ENCODE results near the gene ETFBKMT.
A peak's percentile ranks its signal among the peaks of the same experiment; 100 is the strongest.
"Not testable (repeated sequence)": the region's sequence is repeated elsewhere in the genome, so short reads cannot be mapped to it uniquely, and the experiment has no call there.

Gene ETFBKMT

DNA sequence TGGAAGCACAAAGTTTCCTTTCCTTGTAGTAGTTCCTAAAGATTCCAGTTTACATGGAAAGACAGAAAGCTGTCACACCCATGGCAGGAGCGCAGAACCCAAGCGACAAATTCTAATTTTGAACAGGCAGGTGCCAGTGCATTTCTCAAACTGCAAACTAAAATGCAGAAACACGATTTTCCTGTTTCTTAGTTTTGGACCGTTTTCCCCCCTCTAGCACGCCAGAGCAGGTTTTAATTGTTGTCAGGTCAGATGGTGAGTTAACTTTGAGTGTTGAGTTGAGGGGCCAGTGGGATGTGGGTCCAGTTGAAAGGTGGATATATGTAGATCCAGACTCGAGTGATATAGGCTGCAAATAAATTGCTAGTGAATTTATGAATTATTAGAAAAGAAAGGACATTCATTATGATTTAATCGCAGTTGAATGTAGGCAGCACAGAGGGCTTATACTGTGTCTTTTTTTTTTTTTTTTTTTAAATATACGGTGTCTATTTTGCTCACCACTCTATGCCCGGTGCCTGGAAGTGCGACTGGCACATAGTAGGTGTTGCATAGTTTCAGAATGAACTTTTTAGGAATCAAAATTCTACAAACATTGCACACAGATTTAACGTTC, 909 bp upstream of the ETFBKMT start:
- no peak for DNase-seq

DNA sequence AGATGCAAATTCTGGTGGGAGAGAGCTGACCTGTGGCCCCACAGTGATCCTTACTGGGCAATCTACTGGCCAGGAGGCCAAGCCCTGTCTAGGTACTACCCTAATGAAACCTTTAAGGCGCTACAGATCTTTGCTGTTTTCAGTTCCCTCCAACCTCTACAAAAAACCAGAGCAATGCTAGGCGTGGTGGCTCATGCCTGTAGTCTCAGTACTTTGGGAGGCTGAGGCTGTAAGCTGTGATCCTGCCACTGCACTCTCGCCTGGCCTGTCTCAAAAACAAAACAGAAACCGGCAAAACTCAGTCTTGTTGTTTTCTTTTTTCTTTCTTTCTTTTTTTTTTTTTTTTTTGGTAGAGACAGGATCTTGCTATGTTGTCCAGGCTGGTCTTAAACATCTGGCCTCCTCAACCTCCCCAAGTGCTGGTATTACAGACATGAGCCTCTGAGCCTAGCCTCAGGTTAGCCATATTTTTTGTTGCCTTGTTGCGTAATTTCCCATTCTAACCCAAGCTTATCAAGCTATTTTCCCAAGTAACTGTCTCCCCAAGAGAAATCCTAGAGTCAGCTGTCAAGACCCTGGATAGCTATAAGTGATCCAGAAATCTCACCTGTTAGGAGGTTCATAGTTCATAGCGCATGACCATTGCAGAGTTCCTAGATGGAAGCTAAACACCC, 2.8 kb downstream of the ETFBKMT start:
- DNase-seq: no peak

DNA sequence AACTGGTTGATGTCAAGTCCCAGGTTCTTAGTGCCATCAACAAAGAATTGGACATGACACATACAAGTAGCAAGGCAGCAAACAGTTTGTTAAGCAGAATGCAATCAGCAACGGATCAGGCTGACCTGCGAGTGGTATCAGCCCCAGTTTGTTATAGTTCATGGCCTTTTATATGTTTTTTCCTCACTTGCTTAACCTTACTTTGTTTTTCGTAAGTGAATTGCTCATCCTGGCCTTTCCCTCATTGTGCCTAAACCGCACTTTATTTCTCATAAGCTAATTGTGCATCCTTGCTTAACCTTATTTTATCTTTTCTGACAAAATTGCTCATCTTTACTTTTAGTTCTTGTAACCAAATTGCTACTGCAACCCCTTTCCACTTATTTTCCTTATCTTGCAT, 4.1 kb downstream of the ETFBKMT start:
- DNase-seq: no peak

DNA sequence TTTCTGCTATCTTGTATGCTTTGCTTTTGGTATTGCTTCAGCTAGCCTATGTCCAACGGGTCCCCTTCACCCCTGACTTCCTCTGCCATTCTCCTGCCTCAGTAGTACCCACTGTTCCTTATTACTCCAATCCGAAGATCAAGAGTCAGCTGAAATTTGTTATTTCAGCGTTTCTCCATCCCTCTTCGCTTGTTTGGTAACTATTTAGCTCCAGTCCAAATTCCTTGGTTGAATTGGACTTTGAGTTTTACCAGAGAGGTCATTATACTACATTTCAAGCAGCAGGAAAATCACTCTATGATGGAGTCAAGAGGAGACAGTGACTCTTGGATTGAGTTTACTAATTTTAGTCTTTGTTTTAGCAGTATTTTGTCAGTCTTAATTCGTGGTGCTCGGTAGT, 4.5 kb downstream of the ETFBKMT start:
- DNase-seq: no peak

DNA sequence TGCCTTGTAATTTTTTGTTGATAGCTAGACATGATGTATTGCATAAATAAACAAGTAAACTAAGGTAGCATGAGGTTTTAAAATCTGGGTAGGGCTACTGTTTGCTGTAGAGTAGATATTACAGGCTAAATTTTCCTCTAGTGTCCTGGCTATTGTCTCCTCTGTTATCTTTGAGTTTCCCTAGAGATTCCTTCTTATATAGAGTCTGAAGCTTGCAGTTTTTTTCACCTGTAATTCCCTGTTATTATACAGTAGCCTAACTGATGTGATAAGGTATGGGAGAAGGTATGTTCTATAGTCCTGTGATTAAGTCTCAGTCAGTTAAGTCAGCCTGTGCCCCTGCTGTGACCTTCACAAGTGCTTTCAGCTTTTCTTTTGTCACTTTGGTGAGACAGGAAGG, 9.5 kb downstream of the ETFBKMT start:
- no peak for DNase-seq

DNA sequence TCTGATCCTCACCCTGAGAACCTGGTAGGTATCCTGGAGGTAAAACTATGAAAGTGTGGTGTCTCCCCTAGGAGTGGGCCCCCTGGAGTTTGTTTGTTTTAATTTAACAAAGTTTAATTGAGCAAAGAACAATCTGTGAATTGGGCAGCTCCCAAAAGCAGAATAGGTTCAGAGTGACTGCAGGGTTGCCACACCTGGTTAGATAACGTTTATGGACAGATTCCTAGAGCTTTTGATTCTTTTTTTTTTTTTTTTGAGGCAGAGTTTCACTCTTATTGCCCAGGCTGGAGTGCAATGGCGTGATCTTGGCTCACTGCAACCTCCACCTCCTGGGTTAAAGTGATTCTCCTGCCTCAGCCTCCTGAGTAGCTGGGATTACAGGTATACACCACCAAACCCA, 10.1 kb downstream of the ETFBKMT start:
- not testable (repeated sequence) for DNase-seq

DNA sequence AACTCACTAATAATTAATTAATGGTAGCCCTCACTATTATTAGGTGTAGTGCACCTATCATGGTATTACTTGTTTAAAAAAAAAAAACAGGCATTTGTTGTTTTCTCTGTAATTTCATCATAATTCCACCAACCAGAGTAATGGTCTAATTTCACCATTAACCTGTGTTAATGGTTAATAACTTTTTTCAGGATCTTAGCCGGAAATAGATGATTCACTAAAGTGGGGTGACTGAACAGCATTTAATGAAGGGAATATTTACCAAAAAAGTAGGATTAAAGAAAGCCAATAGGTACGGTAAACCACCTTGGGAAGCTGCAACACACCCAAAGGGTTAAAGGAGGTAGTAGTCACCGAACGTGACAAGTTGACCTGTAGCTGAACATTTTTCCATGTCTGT, 13.0 kb downstream of the ETFBKMT start:
- DNase-seq: no peak

DNA sequence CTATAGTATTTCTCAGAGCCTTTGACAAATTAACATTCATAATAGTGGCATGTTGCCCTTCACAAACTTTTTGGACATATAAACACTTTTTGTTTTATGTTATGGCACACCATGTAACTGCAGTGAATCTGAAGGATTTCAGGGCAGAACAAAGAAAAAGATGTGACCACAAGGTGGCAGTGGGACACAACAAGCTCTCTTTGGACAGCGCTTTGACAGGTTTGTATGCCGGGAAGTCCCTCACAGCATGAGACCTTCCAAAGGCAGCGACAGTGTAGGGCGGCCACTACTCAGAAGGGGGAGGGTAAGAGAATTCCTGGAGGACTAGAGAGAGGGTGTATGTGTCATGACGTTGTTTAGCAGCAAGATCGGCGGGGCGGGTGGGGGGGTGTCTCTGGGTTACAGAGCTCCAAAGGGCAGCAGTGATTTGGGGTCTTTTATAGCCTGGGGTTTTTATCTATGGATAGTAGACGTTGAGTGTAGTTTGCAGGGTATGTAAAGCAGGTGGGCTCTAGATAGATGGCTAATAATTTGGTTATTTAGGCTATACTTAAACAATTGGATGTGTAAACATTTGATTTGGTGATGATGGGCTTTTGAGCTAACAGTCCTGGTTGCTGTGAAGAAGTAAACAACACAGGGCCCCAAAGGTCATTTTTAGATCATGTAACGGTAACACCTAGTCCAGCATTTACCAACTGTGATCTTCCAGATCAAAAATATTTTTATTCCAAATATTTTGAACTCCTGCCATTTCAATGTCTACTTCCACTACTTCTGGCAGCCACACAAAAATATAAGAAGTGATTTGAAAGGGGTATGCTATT, 22.9 kb downstream of the ETFBKMT start:
- DNase-seq: peak; percentile 51

DNA sequence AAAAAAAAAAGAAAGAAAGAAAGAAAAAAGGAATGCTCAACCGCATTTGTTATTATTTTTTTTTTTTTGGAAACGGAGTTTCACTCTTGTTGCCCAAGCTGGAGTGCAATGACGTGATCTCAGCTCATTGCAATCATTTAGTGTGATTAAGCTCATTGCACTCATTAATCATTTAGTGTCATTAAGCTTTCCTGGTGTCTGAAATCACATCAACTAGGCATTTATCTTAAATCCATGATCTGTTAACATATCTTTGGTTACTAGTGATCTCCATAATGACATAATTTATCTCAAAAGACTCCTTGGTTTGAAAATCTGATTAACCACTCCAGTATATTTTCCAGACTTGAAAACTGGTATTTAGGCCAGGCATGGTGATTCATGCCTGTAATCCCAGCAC, 26.3 kb downstream of the ETFBKMT start:
- no peak for DNase-seq

DNA sequence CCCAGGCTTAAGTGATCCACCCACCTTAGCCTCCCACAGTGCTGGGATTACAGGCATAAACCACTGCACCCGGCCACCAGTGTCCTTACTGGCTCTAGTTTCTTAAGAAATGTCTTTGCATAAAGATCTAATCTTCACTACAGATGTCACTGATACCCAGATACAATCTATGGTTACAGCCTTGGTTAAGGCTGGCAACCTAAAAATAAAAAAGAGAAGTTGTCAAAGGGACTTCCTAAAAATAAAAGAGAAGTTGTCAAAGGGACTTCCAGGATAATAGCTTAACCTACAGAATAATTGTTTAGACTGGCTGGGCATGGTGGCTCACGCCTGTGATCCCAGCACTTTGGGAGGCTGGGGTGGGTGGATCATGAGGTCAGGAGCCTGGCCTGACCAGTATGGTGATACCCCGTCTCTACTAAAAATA, 27.6 kb downstream of the ETFBKMT start:
- no peak for DNase-seq

DNA sequence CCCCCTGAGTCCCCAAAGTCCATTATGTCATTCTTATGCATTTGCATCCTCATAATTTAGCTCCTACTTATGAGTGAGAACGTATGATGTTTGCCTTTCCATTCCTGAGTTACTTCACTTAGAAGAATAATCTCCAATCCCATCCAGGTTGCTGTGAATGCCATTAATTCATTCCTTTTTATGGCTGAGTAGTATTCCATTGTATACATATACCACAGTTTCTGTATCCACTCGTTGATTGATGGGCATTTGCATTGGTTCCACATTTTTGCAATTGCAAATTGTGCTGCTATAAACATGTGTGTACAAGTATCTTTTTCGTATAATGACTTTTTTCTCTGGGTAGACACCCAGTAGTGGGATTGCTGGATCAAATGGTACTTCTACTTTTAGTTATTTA, 30.4 kb downstream of the ETFBKMT start:
- not testable (repeated sequence) for DNase-seq

DNA sequence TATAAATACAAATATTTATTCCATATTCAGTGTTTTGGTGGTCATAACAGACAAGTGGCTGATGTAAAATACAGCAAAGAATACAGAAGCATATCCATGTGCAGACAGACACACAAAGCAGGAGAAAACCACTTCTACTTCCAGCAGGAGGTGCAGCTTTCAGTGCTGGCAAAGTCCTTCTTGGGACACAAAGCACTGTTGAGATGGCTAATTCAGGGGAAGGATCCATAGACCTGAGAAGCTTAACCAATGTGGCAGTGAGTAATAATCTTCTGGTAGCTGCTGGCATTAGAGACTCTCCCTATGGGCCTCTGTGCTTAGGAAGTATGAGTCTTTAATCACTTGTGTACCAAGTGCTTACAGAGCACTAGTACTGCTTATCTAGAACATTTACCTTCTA, 42.6 kb downstream of the ETFBKMT start:
- no peak for DNase-seq

DNA sequence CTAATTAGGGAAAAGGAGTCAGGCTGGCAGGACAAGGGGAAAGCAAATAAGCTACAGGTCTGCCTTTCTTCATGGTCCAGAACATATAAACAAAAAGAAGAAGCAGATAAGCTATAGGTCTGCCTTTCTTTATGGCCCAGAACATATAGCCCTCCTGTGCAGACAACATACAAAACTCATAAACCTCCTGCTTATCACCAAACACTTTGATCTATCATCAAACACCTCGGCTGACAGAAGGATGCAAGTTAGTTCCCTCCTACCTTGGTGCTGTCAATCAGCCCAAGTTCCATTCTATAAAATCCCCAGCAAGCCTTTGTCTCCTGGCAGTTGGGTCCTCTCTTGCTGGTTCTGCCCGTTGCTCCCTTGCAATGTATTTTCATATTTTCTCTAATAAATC, 46.1 kb downstream of the ETFBKMT start:
- no peak for DNase-seq

DNA sequence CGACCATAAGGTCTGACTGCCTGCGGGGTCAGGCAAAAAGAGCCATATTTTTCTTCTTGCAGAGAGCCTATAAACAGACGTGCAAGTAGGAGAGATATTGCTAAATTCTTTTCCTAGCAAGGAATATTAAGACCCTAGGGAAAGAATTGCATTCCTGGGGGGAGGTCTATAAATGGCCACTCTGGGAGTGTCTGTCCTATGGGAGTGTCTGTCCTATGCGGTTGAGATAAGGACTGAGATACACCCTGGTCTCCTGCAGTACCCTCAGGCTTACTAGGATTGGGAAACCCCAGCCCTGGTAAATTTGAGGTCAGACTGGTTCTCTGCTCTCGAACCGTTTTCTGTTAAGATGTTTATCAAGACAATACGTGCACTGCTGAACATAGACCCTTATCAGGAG, 48.6 kb downstream of the ETFBKMT start:
- DNase-seq: not testable (repeated sequence)

DNA sequence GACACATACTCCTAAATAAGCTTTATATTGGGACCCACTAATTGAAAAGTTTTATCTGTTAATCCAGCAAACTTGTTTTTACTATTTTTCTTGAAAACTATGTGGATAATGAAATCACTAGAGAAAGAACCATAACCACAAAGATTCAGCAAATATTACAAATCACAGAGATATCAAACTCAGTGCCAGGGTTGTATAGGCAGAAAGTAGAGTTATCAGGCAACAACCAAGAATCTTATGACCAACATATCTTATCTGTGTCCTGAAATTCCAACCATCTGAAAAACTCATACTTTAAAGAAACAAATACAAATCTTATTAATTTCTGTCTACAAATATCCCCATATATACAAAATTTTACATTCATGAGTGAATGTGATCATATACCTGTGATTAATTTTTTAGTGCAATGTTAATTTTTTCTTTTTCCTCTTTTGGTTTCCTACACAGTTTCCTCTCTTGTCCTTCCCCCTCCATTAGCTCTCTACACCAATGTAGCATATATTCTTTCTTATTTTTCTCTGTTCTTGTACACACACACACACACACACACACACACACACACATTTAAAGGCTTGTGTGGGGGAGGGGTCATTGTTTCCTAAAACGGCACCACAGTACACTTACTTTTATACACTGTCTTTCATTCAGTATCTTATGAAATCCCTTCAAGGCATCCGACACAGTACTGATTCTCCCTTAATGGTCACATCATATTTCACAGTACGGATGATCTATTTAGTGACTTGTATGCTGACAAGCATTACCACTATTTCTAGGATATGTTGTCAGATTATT, 50.7 kb downstream of the ETFBKMT start:
- DNase-seq: no peak

DNA sequence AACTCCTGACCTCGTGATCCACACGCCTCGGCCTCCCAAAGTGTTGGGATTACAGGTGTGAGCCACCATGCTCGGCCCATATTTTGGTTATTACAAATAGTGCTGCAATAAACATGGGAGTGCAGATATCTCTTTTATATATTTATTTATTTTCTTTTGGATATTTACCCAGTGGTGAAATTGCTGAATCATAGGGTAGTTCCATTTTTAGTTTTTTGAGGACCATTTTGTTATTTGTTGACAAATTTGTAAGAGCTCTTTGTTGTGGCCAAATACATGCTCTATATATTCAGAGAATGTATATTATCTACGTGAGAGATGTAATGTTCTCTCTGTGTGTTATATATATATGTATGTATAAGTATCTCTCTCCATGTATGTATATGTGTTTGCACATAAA, 53.4 kb downstream of the ETFBKMT start:
- no peak for DNase-seq

DNA sequence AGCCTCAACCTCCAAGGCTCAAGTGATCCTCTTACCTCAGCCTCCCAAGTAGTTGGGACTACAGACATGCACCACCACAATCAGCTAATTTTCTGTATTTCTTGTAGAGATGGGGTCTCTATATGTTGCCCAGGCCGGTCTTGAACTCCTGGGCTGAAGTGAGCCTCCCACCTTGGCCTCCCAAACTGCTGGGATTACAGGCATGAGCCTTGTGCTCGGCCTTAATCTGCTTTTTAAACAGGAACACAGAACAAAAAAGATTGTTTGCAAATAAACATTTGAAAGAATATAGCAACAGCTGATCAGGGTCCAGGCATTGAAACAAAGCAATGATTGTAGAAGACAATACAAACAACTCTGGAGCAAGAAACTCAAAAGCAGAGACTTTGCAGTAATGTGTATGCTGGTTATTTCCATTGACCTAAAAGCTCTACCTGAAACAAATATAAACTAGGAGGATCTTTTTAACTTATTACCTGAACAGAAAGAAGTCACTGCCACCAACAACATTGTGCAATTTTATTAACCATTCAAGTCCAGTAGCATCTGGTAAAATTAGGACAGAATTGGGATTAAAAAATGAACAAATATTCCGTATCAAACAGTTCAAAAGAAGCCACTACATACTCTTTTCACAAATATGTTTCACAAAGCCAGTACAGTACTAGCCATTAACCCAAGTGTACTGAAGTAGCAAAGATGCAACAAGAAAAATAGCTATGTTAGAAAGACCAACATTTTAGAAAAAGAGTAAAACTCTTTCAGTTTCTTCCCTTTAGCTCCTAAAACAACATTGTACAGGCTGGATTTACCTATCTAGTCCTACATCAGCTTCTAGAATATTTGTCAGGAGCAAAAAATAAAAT, 55.2 kb downstream of the ETFBKMT start:
- no peak for DNase-seq

DNA sequence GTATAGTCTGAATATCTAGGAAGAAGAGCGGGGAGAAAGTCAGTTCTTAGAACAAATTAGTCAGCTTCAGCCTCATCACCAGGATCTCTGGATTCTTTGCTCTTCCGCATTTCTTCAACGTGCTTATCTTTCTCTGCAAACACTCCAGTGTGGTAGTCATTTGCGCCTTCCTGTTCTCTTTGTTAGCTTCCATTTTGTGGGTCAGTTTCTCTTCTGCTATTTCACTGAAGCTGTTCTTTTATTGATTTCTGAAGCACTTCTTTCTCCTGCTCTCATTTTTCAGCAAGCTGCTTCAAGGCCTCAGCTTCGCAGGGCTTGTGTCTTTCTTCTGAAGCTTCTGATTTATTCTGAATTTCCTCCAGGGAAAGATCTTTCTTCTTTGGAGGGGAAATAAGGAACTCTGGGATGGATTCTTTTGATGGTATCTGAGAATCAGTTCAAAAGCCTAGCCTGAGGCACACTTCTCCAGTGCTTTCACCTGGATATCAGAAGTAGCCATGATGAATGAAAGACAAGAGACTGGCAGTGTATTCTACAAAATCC, 55.9 kb downstream of the ETFBKMT start:
- no peak for DNase-seq

DNA sequence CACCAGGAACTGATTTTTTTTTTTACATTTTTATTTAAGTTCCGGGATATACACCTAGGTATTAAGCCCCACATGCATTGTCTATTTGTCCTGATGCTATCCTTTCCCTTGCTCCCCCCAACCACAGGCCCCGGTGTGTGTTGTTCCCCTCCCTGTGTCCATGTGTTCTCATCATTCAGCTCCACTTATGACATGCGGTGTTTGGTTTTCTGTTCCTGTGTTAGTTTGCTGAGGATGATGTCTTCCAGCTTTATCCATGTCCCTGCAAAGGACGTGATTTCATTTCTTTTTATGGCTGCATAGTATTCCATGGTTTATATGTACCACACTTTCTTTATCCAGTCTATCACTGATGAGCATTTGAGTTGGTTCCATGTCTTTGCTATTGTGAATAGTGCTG, 57.5 kb downstream of the ETFBKMT start:
- DNase-seq: not testable (repeated sequence)

DNA sequence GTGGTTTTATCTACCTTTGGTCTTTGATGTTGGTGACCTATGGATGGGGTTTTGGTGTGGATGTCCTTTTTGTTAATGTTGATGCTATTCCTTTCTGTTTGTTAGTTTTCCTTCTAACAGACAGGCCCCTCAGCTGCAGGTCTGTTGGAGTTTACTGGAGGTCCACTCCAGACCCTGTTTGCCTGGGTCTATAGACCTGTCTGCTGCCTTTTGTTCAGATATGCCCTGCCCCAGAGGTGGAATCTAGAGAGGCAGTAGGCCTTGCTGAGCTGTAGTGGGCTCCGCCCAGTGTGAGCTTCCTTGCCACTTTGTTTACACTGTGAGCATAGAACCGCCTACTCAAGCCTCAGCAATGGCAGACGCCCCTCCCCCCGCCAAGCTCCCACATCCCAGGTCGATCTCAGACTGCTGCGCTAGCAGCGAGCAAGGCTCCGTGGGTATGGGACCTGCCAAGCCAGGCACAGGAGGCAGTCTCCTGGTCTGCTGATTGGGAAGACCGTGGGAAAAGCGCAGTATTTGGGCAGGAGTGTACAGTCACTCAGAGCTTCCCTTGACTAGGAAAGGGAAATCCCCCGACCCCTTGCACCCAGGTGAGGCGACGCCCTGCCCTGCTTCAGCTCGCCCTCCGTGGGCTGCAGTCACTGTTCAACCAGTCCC, 59.2 kb downstream of the ETFBKMT start:
- not testable (repeated sequence) for DNase-seq

DNA sequence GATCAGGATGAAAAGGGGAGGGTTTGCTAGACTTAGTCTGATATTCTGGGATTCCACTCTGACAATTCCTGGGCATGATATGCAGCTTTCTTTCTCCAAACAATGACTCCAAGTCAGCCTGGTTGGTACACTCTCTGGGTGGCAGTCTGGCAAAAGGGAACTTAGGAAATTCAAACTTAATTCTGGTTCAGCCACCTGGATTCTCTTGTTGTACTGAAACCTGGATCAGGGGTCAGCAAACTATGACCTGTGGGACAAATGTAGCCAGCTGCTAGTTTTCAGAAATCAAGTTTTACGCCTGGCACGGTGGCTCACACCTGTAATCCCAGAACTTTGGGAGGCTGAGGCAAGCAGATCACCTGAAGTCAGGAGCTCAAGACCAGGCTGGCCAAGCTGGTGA, 63.1 kb downstream of the ETFBKMT start:
- no peak for DNase-seq
